CD4-positive, alpha-beta T cell treated with Interleukin-12 subunit alpha and Interleukin-12 subunit beta, for 1 hour (primary cell): ENCODE results near the gene RALA.
"Not testable (repeated sequence)": the region's sequence is repeated elsewhere in the genome, so short reads cannot be mapped to it uniquely, and the experiment has no call there.

Experiments
- DNase-seq: peaks from one replicate; pipeline ENCODE4 v3.0.0-alpha.2; 2020

The RALA gene

DNA sequence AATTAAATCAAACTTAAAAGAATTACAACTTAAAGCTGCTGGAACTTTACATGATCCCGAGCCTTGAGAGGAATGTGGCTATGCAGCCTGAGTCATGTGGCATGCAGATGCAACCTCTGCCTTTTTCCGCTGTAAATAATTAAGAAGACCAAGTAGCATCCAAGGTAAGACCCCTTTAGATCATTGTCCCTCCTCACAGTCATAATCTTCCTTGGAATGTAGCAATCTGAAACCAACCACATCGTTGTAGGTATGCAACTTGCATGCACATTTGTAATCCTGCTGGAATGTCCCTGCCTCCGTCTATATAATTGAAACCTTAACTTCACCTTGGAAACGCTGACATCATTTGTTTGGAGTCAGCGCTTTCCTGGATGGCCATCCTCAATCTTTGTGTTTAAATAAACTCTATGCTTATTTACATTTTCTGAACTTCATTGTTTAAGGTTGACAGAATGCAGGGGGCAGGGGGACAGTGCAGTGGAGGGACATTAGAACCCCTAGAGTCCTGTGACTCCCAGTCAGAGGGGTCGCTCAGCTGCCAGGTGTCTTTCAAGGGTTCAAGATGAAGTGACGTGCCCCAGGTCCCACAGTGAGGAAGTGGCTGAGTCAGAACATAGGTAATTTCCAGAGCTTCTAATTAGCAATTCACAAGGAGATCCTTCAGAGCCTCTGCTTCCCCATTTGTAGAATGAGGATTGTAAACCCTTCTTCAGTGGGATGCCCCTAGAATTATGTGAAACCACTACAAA, 110.7 kb downstream of the RALA start:
- DNase-seq, result peak; percentile 40

DNA sequence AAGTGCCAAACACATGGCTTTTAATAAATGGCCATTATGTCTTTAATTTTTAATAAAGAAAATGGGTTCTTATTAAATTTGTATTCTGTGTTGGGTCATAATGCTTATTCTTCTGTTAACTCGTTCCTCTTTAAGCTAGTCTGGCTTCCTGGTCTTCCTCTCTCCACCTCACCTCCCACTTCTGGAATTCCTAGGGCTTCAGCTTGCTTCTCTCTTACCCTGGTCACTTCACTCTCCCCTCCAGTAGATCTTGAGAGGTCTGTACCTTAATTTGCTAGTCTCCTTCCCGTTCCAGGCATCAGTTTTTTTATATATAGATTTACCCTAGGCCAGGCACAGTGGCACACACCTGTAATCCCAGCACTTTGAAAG, 111.2 kb downstream of the RALA start:
- DNase-seq, result no peak

GRCh38 chr7:39735903-39736302, 112.5 kb downstream of the RALA start:
- no peak for DNase-seq

- peak; percentile 62 for DNase-seq
Measured at GRCh38 chr7:39741942-39742623, 118.7 kb downstream of the RALA start.

- no peak for DNase-seq
Measured at GRCh38 chr7:39744620-39745019, 121.2 kb downstream of the RALA start.

- no peak for DNase-seq
Measured at GRCh38 chr7:39745320-39745719, 121.9 kb downstream of the RALA start.

GRCh38 chr7:39746103-39746819, 122.9 kb downstream of the RALA start:
- peak; percentile 65 for DNase-seq

DNA sequence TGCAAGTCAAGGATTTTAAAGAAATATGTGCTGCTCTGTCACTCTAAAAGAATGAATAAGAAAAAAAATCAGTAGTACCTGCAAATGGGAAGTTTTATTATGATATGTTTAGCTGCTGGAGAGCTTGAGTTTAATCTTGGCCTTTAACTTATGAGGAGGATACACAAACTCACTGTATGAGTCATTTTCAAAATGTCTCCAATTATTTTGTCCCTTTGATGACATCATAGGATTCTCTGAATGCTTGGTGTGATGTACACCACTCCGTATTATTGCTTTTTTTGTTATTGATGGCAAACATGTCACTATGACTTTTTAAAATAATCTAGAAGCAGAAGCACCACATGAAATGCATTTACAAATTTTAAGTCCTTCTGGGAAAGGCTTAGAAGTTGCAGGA, 125.8 kb downstream of the RALA start:
- no peak for DNase-seq

DNA sequence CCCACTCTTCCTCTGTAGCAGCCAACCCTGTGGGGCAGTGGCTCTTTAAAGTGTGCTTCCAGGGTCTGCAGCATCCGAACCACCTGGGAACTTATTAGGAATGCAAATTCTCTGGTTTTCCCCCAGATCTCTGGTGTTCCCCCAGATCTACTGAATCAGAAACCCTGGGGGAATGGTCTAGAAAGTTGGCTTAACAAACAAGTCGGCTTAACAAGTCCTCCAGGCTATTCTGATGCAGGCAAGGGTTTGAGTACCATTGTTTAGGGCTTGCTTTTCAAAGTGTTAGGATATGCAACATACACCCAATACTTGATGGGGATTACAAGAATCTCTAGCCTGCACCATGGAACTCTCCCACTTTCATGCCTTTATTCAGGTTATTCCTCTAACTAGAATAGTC, 126.3 kb downstream of the RALA start:
- no peak for DNase-seq

DNA sequence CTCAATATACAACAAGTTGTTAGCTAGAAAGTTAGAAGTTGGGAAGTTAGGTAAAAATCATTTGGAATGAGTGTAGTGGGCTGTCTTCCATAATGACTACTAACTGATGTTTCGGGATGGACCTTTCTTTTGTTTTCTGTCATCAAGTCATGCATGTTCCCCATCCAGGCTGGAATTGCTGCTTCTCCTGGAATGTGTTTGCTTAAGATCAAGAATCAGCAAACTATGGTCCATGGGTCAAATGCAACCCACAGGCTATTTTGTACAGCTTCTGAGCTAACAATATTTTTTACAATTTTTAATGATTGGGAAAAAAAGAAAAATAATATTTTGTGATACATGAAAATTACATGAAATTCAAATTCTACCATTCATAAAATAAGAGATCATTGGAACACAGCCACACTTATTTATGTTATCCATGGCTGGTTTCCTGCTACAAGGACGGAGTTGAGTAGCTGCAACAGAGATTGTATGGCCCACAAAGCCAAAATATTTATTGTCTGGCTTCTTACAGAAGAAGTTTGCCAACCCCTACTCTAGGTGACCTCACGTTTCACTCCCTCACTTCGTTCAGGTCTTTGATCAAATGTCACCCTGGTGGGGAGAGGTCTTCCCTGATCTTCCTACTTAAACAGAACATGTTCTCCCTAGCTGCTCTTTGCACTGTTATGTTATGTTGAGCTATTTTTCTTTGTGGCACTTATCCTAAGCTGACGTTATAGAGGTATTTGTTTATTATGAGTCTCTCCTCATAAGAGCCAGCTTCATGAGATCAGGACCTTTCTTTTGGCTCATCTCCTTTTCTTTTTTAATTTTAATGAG, 127.1 kb downstream of the RALA start:
- DNase-seq, result no peak

DNA sequence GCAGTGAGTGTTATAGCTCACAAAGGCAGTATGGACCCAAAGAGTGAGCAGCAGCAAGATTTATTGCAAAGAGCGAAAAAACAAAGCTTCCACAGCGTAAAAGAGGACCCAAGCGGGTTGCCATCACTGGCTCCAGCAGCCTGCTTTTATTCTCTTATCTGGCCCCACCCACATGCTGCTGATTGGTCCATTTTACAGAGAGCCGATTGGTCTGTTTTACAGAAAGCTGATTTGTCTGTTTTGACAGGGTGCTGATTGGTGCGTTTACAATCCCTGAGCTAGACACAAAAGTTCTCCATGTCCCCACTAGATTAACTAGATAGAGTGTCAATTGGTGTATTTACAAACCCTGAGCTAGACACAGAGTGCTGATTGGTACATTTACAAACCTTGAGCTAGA, 129.9 kb downstream of the RALA start:
- not testable (repeated sequence) for DNase-seq

- no peak for DNase-seq
Measured at GRCh38 chr7:39753823-39754325, 130.5 kb downstream of the RALA start.

DNA sequence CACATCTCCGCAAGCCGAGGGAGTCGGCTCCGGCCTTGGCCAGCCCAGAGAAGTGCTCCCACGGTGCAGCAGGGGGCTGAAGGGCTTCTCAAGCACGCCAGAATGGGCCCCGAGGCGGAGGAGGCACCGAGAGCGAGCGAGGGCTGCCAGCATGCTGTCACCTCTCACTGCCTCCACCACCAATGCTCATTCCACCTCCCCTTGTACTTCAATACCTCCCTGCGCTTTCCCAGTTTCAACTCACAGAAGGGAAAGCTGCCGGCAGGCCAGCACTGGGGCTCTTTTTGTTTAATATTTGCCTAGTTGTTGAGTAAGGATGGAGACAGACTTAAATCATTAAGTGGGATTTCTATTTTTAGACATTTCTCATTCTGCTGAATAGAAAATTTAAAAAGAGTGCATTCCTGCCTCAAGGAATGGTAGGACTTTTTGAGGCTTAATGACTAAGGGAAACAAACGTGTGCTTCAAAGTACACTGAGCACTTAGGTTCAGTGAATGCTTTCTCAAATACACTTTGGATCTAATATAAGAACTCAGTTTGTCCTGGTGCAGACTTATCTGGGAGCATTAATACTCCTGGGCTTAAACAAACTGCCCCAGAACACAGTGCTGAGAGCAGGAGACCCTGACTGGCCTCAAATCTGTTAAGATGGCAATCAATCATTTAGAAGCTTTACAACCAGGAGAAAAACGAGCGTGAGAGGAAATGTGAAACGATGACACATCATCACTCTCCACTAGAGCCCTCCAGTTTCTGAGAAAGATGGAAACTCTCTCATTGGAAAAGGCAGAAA, 131.2 kb downstream of the RALA start:
- DNase-seq, result no peak

GRCh38 chr7:39757604-39758003, 134.2 kb downstream of the RALA start:
- DNase-seq, result no peak
